ENCODE results near the gene ARPP21.

Gene ARPP21

GRCh38 chr3:35785234-35785888, 146.0 kb downstream of the ARPP21 start:
- H3K4me3 ChIP-seq (ENCODE audit: low read length) = no peak overlapping the region
- H3K9me3 ChIP-seq (ENCODE audit: insufficient read depth, low read length) = no peaks in the 10 kb centered on the region
- 0 out of 2 replicates have a peak overlapping the region, but pooled peaks have one; percentile 50 for H2AFZ ChIP-seq (ENCODE audit: low read depth, low read length)
- no peaks in the 10 kb centered on the region for H3K79me2 ChIP-seq (ENCODE audit: low read length)
- peaks cover 13% of the 10 kb centered on the region for H3K4me1 ChIP-seq (ENCODE audit: low read length)
- TF ChIP-seq CTCF (IDR thresholded peaks at IDR 0.05; ENCODE audit: low read depth, low read length) (no peak), EZH2phosphoT487 (IDR thresholded peaks at IDR 0.05; ENCODE audit: low read depth) (no peak)
- H4K20me1 ChIP-seq (ENCODE audit: insufficient read depth, low read length) = no peaks in the 10 kb centered on the region
- H3K27ac ChIP-seq (ENCODE audit: low read length) = peak overlapping the region; percentile 32; the same call in 1 of the 2 replicates
- H3K9ac ChIP-seq (ENCODE audit: low read length) = no peak overlapping the region
- H3K36me3 ChIP-seq (replicated peaks; ENCODE audit: low read depth, low read length) = no peaks in the 10 kb centered on the region
- H3K4me2 ChIP-seq (ENCODE audit: low read length) = peak overlapping the region; percentile 57
- H3K27me3 ChIP-seq (ENCODE audit: low read depth, low read length) = no peaks in the 10 kb centered on the region

GRCh38 chr3:35787936-35788335, 148.6 kb downstream of the ARPP21 start:
- Histone ChIP-seq H3K79me2 (ENCODE audit: low read length) (no peaks in the 10 kb centered on the region), H3K9ac (ENCODE audit: low read length) (no peak overlapping the region), H4K20me1 (ENCODE audit: insufficient read depth, low read length) (no peaks in the 10 kb centered on the region), H2AFZ (ENCODE audit: low read depth, low read length) (no peak overlapping the region), H3K27me3 (ENCODE audit: low read depth, low read length) (no peaks in the 10 kb centered on the region), H3K4me2 (ENCODE audit: low read length) (no peak overlapping the region), H3K27ac (ENCODE audit: low read length) (no peak overlapping the region), H3K4me1 (ENCODE audit: low read length) (peaks cover 13% of the 10 kb centered on the region), H3K36me3 (replicated peaks; ENCODE audit: low read depth, low read length) (no peaks in the 10 kb centered on the region), H3K9me3 (ENCODE audit: insufficient read depth, low read length) (no peaks in the 10 kb centered on the region), H3K4me3 (ENCODE audit: low read length) (no peak overlapping the region)
- TF ChIP-seq EZH2phosphoT487 (IDR thresholded peaks at IDR 0.05; ENCODE audit: low read depth) (no peak), CTCF (IDR thresholded peaks at IDR 0.05; ENCODE audit: low read depth, low read length) (no peak)

GRCh38 chr3:35789042-35789831, 149.9 kb downstream of the ARPP21 start:
- Histone ChIP-seq H2AFZ (ENCODE audit: low read depth, low read length) (no peak overlapping the region), H3K9me3 (ENCODE audit: insufficient read depth, low read length) (no peaks in the 10 kb centered on the region), H3K27ac (ENCODE audit: low read length) (no peak overlapping the region), H3K27me3 (ENCODE audit: low read depth, low read length) (no peaks in the 10 kb centered on the region), H3K4me1 (ENCODE audit: low read length) (peaks cover 13% of the 10 kb centered on the region), H3K4me2 (ENCODE audit: low read length) (no peak overlapping the region), H3K79me2 (ENCODE audit: low read length) (no peaks in the 10 kb centered on the region), H3K36me3 (replicated peaks; ENCODE audit: low read depth, low read length) (no peaks in the 10 kb centered on the region), H3K4me3 (ENCODE audit: low read length) (no peak overlapping the region), H4K20me1 (ENCODE audit: insufficient read depth, low read length) (no peaks in the 10 kb centered on the region), H3K9ac (ENCODE audit: low read length) (no peak overlapping the region)
- TF ChIP-seq CTCF (IDR thresholded peaks at IDR 0.05; ENCODE audit: low read depth, low read length) (no peak), EZH2phosphoT487 (IDR thresholded peaks at IDR 0.05; ENCODE audit: low read depth) (no peak)

DNA sequence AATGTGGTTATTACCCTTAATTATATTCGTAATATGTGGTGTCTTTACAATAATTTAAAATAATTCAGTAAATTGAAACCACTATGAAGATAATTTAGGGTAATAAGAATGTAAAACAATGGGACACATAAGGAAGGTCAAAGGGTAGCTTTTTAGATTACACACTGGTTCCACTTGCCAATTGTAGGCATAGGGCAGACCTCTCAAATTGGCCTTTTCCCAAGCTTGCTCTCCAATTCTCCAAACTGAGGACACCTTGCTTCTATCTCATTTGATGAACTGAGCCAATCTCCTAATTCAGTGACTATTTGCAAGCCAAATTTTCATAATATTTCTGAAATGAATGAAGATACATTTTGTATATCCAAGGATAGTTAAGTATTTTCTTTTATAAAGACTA, 151.4 kb downstream of the ARPP21 start:
- Histone ChIP-seq H3K36me3 (replicated peaks; ENCODE audit: low read depth, low read length) (no peaks in the 10 kb centered on the region), H3K4me2 (ENCODE audit: low read length) (no peak overlapping the region), H3K27ac (ENCODE audit: low read length) (no peak overlapping the region), H3K27me3 (ENCODE audit: low read depth, low read length) (no peaks in the 10 kb centered on the region), H3K9me3 (ENCODE audit: insufficient read depth, low read length) (no peaks in the 10 kb centered on the region), H4K20me1 (ENCODE audit: insufficient read depth, low read length) (no peaks in the 10 kb centered on the region), H2AFZ (ENCODE audit: low read depth, low read length) (no peak overlapping the region), H3K9ac (ENCODE audit: low read length) (no peak overlapping the region), H3K4me3 (ENCODE audit: low read length) (no peak overlapping the region), H3K79me2 (ENCODE audit: low read length) (no peaks in the 10 kb centered on the region), H3K4me1 (ENCODE audit: low read length) (peaks cover 4% of the 10 kb centered on the region)
- TF ChIP-seq CTCF (IDR thresholded peaks at IDR 0.05; ENCODE audit: low read depth, low read length) (no peak), EZH2phosphoT487 (IDR thresholded peaks at IDR 0.05; ENCODE audit: low read depth) (no peak)
